SH-SY5Y (cell line): ENCODE data around the gene KRTAP5-9.

Experiments
- GATA2 ChIP-seq: IDR thresholded peaks from 2 replicates; pipeline ENCODE4 v1.6.1; 2011; ENCODE audit warnings: mild to moderate bottlenecking, low read depth, low read length
- GATA3 ChIP-seq: IDR thresholded peaks from 2 replicates; pipeline ENCODE4 v1.6.1; 2011; ENCODE audit warnings: low read depth, mild to moderate bottlenecking, low read length, moderate library complexity

DNA sequence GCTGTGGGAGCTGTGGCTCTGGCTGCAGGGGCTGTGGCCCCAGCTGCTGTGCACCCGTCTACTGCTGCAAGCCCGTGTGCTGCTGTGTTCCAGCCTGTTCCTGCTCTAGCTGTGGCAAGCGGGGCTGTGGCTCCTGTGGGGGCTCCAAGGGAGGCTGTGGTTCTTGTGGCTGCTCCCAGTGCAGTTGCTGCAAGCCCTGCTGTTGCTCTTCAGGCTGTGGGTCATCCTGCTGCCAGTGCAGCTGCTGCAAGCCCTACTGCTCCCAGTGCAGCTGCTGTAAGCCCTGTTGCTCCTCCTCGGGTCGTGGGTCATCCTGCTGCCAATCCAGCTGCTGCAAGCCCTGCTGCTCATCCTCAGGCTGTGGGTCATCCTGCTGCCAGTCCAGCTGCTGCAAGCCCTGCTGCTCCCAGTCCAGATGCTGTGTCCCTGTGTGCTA, 514 bp downstream of the KRTAP5-9 start:
- TF ChIP-seq GATA2 (no peak), GATA3 (no peak)
